ENCODE results near the gene PEX16.

The PEX16 gene

DNA sequence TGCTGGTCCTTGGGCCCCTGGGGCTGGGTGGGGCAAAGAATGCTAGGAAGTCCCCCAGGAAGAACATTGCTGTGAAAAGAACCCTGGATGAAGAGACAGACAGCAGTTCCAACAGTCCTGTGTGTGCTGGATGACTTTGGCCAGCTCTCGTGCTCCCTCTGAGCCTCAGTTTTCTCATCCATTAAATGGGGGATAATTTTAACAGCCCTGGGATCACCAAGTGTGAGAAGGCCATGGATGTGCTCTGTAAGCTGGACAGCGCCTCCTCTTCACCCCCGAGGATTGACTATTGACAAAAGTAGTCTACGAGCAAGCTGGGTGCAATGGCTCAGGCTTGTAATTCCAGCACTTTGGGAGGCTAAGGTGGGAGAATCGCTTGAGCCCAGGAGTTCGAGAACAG, 7.2 kb upstream of the PEX16 start:
- H3K36me3 ChIP-seq (ENCODE audit: control insufficient read depth, insufficient read depth, low read length) = peaks cover 27% of the 10 kb centered on the region
- H3K4me1 ChIP-seq (ENCODE audit: control insufficient read depth, insufficient read depth, low read length) = peaks cover 12% of the 10 kb centered on the region
- no peak for DNase-seq (ENCODE audit: low read depth, low spot score)
- H3K4me3 ChIP-seq (ENCODE audit: low read length) = no peak overlapping the region
- H3K27ac ChIP-seq (ENCODE audit: low read length) = no peak overlapping the region
- no CpG with 5 or more reads among the region's 6 CpGs for WGBS (ENCODE audit: insufficient coverage, insufficient read length)
- H3K9me3 ChIP-seq (ENCODE audit: control insufficient read depth, insufficient read depth, low read length) = no peaks in the 10 kb centered on the region
- H3K27me3 ChIP-seq (ENCODE audit: control insufficient read depth, insufficient read depth, low read length) = no peaks in the 10 kb centered on the region

DNA sequence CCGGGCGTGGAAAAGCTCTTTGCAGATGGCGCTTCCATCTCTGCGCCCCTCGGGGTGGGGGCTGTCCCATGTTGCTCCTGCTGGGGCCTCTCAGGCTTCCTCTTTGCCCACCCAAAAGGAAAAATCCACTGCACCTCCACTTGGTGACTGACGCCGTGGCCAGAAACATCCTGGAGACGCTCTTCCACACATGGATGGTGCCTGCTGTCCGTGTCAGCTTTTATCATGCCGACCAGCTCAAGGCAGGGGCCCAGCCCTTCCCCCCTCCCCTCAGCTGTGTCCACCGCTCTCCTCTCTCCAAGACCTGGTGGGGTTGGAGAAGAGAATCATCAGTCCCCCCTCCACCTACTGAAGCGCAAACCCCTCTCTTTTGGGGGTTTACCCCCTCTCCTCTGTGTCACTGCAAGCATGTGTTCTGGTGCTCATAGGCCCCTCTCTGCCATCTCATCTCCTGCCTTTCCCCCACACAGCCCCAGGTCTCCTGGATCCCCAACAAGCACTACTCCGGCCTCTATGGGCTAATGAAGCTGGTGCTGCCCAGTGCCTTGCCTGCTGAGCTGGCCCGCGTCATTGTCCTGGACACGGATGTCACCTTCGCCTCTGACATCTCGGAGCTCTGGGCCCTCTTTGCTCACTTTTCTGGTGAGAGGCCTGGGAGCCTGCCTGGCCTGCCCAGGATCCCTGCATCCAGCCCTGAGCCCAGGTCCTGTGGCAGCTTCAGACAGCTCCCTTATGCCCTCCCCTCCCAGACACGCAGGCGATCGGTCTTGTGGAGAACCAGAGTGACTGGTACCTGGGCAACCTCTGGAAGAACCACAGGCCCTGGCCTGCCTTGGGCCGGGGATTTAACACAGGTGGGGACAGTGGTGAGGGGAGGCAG, 6.6 kb upstream of the PEX16 start:
- H3K9me3 ChIP-seq (ENCODE audit: control insufficient read depth, insufficient read depth, low read length) = no peaks in the 10 kb centered on the region
- WGBS (ENCODE audit: insufficient coverage, insufficient read length) = no CpG with 5 or more reads among the region's 22 CpGs
- no peak overlapping the region for H3K27ac ChIP-seq (ENCODE audit: low read length)
- no peak for DNase-seq (ENCODE audit: low read depth, low spot score)
- H3K4me1 ChIP-seq (ENCODE audit: control insufficient read depth, insufficient read depth, low read length) = peaks cover 12% of the 10 kb centered on the region
- H3K4me3 ChIP-seq (ENCODE audit: low read length) = no peak overlapping the region
- no peaks in the 10 kb centered on the region for H3K27me3 ChIP-seq (ENCODE audit: control insufficient read depth, insufficient read depth, low read length)
- H3K36me3 ChIP-seq (ENCODE audit: control insufficient read depth, insufficient read depth, low read length) = peaks cover 27% of the 10 kb centered on the region

DNA sequence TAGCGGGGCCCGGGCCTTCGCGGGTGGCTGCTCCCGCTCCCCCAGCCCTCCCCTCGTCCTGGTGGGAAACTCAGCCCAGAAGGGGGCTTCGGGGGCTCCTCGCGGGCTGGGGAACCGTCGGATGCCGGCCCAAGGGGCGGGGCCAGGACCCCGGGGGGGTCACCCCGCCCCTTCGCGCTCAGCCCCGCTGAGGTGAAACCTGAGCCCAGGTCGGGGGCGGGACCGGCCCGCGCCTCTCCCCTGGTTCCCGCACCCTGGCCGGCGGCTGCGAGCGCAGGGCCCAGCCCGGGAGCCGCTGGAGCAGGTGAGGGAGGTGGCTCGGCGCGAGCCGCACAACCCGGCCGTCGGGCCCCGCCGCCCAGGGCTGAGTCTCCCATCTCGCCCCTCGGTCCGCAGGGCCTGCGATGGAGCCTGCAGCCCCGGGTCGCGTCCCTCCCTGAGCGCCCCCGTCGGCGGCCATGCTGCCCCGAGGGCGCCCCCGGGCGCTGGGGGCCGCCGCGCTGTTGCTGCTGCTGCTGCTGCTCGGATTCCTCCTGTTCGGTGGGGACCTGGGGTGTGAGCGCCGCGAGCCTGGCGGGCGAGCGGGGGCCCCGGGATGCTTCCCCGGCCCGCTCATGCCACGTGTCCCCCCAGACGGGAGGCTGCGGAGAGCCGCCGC, 4.9 kb upstream of the PEX16 start, which contains the start of gene LARGE2:
Gene LARGE2 (plus strand): TSS at position 232 of the 658 bp plus-strand sequence. CDS start 227 bp downstream, at position 459.
- Histone ChIP-seq H3K27ac (ENCODE audit: low read length) (no peak within 1 kb of the TSS), H3K9me3 (ENCODE audit: control insufficient read depth, insufficient read depth, low read length) (no peaks in the 10 kb centered on the region), H3K27me3 (ENCODE audit: control insufficient read depth, insufficient read depth, low read length) (no peaks in the 10 kb centered on the region), H3K4me1 (ENCODE audit: control insufficient read depth, insufficient read depth, low read length) (peaks cover 12% of the 10 kb centered on the region), H3K36me3 (ENCODE audit: control insufficient read depth, insufficient read depth, low read length) (peaks cover 16% of the 10 kb centered on the region), H3K4me3 (ENCODE audit: low read length) (peak within 1 kb of the TSS; percentile 74)
- WGBS (ENCODE audit: insufficient coverage, insufficient read length) = no CpG with 5 or more reads among the region's 73 CpGs
- peak; percentile 60 for DNase-seq (ENCODE audit: low read depth, low spot score)

DNA sequence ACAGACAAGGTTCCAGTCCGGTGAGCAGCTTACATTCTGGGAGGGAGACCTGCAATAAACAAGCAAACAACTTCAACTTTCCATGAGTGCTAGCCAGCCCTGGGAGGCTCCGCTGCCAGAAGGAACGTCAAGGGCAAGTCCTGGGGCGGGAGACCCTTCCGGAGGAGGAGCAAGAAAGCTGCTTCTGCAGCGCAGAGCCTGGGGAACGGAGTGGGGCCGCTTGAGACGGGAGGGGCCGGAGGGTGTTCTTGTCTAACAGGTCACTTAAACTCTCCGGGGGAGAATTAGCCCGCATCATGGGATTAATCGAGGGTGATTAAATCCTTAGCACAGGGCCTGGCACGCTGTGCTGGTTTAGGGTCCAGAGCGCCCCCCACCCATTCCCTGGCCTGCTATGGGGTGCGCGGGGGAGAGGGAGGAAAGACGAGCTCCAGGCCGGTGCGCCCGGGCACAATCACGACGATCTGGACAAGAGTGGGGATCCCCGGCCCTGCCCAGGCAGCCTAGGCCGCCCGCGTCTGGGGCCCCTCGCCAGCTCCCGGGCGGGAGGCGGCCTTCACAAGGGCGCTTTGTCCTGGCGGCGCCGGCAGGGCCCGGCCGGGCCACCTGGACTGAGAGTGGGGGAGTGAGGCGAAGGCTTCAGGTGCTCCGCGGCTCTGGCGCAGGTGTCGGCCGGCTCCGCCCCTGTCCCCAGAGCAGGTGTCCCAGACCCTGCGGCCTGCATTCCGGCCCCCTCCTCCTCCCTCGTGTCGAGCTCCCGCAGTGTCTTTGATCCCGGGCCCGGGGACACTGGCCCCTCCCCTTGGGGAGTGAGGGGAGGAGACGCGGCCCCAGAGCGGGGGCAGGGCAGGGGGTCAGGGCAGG, 4.1 kb upstream of the PEX16 start:
- H3K9me3 ChIP-seq (ENCODE audit: control insufficient read depth, insufficient read depth, low read length) = no peaks in the 10 kb centered on the region
- DNase-seq (ENCODE audit: low read depth, low spot score) = peak; percentile 76
- H3K27me3 ChIP-seq (ENCODE audit: control insufficient read depth, insufficient read depth, low read length) = no peaks in the 10 kb centered on the region
- H3K4me1 ChIP-seq (ENCODE audit: control insufficient read depth, insufficient read depth, low read length) = peaks cover 13% of the 10 kb centered on the region
- H3K27ac ChIP-seq (ENCODE audit: low read length) = no peak overlapping the region
- H3K36me3 ChIP-seq (ENCODE audit: control insufficient read depth, insufficient read depth, low read length) = peaks cover 11% of the 10 kb centered on the region
- no CpG with 5 or more reads among the region's 54 CpGs for WGBS (ENCODE audit: insufficient coverage, insufficient read length)
- H3K4me3 ChIP-seq (ENCODE audit: low read length) = peak overlapping the region; percentile 74; the same call in 1 of the 2 replicates

DNA sequence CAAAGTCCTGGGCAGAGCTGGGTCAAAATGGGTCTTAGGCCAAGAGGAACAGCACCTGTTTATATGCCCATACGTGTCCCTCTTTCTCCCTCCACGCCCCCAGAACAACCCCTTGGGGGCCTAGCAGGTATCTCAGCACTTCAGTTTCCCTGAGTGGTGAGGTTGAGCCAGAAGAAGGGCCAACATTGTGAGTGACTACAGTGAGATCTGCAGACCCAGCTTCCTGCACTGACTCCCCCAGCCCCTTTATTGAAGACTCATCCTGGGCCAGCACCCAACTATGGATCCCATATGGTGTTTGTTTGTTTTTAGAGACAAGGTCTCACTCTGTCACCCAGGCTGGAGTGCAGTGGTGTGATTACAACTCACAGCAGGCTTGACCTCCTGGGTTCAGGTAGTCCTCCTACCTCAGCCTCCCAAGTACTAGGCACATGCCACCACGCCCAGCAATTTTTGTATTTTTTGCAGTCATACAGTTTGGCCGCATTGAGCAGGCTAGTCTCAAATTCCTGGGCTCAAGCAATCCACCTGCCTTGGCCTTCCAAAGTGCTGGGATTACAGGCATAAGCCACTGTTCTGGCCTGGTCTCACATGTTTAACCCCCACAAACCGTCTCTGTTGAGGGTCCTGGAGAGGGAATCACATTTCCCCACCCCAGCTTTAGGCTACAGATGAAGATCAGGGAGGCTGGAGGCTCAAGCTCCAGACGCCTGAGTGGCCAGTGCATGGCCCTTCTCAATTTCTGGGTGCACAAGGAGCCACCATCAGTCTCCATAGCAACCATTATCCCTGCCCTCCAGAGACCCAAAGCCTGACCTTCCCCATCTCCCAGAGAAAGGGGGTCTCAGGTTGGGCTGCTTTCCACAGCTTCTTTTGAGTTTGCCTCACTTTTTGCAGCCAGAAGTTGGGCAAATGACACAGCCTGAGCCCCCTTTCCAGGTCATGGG, 3.1 kb upstream of the PEX16 start:
- no CpG with 5 or more reads among the region's 6 CpGs for WGBS (ENCODE audit: insufficient coverage, insufficient read length)
- peaks cover 13% of the 10 kb centered on the region for H3K4me1 ChIP-seq (ENCODE audit: control insufficient read depth, insufficient read depth, low read length)

DNA sequence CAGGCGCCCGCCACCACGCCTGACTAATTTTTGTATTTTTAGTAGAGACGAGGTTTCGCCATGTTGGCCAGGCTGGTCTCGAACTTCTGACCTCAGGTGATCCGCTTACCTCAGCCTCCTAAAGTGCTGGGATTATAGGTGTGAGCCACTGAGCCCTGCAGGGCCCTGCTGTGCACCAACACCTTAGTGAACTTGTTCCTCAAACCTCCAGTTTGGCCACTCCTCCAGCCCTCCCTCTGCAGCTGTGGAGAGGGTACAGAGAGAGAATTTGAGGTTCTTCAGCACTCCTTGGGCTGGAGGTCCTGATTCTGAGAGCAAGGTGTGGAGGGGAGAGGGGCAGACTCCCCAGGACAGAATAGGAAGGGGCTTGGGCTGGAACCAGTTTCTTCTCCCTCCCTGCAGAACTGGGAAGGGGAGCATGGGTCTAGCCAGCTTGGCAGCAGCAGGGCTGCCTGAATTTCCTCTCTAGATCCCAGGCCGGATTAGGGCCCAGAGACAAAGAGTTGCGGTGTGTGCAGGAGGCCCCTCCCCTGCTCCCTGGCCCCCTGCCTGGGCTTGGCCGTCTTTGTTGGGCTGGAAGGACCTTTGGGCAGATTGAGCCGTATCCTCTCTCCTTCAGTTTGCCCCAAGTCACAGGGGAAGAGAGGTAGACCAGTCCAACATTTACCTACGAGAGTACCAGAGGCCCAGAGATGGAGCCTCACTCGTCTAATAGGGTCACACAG, 2.3 kb upstream of the PEX16 start:
- DNase-seq (ENCODE audit: low read depth, low spot score) = no peak
- Histone ChIP-seq H3K9me3 (ENCODE audit: control insufficient read depth, insufficient read depth, low read length) (no peaks in the 10 kb centered on the region), H3K4me3 (ENCODE audit: low read length) (no peak overlapping the region), H3K36me3 (ENCODE audit: control insufficient read depth, insufficient read depth, low read length) (no peaks in the 10 kb centered on the region), H3K27me3 (ENCODE audit: control insufficient read depth, insufficient read depth, low read length) (no peaks in the 10 kb centered on the region), H3K27ac (ENCODE audit: low read length) (no peak overlapping the region), H3K4me1 (ENCODE audit: control insufficient read depth, insufficient read depth, low read length) (peaks cover 13% of the 10 kb centered on the region)
- WGBS (ENCODE audit: insufficient coverage, insufficient read length) = no CpG with 5 or more reads among the region's 13 CpGs

More for the DNA sequence above, 3.1 kb upstream of the PEX16 start:
- H3K27ac ChIP-seq (ENCODE audit: low read length) = no peak overlapping the region
- no peak for DNase-seq (ENCODE audit: low read depth, low spot score)
- H3K4me3 ChIP-seq (ENCODE audit: low read length) = no peak overlapping the region
- no peaks in the 10 kb centered on the region for H3K9me3 ChIP-seq (ENCODE audit: control insufficient read depth, insufficient read depth, low read length)
- H3K27me3 ChIP-seq (ENCODE audit: control insufficient read depth, insufficient read depth, low read length) = no peaks in the 10 kb centered on the region
- peaks cover under 1% of the 10 kb centered on the region; the same call in 1 of the 2 replicates for H3K36me3 ChIP-seq (ENCODE audit: control insufficient read depth, insufficient read depth, low read length)

DNA sequence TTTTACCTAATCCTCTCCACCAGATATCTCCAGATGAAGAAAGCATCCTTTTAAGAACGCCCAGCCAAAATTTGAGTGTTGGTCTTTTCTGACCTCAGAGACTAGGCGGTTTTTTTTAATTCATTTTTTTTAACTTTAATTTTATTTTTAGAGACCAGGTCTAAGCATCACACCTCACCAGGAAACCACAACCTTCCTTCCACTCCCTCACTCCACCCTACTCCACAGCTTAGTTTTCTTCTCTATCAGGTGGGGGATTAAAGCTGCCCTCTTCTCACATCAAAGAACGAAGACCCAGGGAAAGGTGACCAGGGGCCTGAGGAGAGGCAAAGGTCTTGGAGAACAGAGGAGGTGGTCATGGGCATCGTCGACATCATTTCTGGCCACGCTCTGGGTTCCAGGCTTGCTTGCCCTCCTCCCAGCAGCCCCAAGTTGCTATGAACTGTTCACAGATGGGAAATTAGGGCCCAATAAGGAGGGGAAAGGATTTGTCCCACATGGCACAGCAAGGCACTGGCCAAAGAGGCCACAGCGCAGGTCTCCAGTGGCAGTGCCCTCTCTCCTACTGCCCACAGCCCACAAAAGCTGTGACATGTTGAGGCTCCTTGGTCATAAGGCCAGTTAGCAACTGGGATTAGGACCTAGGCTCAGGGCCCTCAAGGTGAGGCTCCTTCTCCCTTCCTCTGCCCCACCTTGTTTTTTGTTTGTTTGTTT, 1.4 kb upstream of the PEX16 start:
- Histone ChIP-seq H3K27me3 (ENCODE audit: control insufficient read depth, insufficient read depth, low read length) (no peaks in the 10 kb centered on the region), H3K4me3 (ENCODE audit: low read length) (no peak overlapping the region)

DNA sequence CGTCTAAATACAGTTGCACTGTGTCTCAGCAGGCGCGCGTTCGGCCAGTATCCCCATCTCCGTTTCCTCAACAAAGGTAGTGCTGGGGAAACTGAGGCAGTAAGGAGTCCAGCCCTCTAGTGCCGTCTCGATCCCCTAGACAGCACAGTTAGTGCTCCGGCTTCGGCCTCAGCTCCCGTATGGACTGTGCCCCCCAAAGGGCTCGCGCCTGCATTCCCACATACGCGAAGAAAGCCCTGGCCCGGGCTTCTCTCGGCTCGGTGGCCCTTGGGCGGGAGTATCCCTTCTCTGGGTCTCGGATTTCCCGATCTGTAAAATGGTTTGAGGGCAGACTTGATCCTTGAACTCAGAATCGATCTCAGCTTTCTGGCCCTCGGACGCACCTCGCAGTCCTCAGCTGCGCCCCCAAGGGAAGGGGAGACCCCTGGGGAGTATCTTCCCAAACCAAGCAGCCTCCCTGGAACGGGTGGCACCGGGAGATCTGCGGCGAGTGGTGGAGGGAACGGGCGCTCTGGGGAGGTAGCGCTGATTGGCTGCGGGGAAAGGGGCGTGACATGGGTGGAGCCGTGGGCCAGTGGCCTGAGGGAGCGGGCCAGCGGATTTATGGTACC, 759 bp upstream of the PEX16 start:
- no CpG with 5 or more reads among the region's 38 CpGs for WGBS (ENCODE audit: insufficient coverage, insufficient read length)
- peaks cover 13% of the 10 kb centered on the region for H3K4me1 ChIP-seq (ENCODE audit: control insufficient read depth, insufficient read depth, low read length)
- no peaks in the 10 kb centered on the region for H3K27me3 ChIP-seq (ENCODE audit: control insufficient read depth, insufficient read depth, low read length)
- peak overlapping the region; percentile 80; the same call in 1 of the 2 replicates for H3K4me3 ChIP-seq (ENCODE audit: low read length)
- H3K9me3 ChIP-seq (ENCODE audit: control insufficient read depth, insufficient read depth, low read length) = no peaks in the 10 kb centered on the region
- peaks cover 12% of the 10 kb centered on the region for H3K36me3 ChIP-seq (ENCODE audit: control insufficient read depth, insufficient read depth, low read length)
- no peak overlapping the region for H3K27ac ChIP-seq (ENCODE audit: low read length)
- no peak for DNase-seq (ENCODE audit: low read depth, low spot score)

More for the DNA sequence above, 1.4 kb upstream of the PEX16 start:
- no peaks in the 10 kb centered on the region for H3K9me3 ChIP-seq (ENCODE audit: control insufficient read depth, insufficient read depth, low read length)
- no peak for DNase-seq (ENCODE audit: low read depth, low spot score)
- peaks cover 7% of the 10 kb centered on the region for H3K36me3 ChIP-seq (ENCODE audit: control insufficient read depth, insufficient read depth, low read length)
- peaks cover 13% of the 10 kb centered on the region for H3K4me1 ChIP-seq (ENCODE audit: control insufficient read depth, insufficient read depth, low read length)
- no peak overlapping the region for H3K27ac ChIP-seq (ENCODE audit: low read length)
- no CpG with 5 or more reads among the region's 7 CpGs for WGBS (ENCODE audit: insufficient coverage, insufficient read length)

All from iPS DF 6.9 (cell line).